Activated CD4-positive, alpha-beta T cell treated with anti-CD3 and anti-CD28 coated beads, Interleukin-2, amount 50 U/mL, for 16 hours (primary cell): ENCODE results near the gene RNU6-8.
A peak's percentile ranks its signal among the peaks of the same experiment; 100 is the strongest.

Source experiments
- DNase-seq: peaks from one replicate; pipeline ENCODE4 v3.0.0-alpha.2; 2020

Gene RNU6-8

DNA sequence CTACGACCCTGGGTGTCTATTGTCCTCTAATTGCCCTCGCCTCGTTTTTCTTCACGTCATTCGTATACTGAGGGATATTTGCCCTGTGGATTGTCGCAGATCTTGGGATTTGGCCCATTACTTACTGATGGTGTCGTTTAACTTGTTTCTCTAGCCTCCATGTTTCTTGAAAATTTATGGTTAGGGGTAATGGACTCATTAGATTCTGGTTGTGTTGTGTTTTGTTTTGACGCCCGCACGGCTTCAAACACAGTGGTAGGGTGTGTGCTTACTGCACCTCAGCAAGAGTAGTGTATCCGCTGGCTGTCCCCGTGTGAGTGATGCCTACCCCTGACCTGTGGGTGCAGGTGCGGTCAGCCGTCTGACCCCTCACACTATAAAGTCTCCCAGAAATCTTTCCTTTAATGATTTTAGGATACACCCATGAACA lies 874 bp upstream of the RNU6-8 start:
- peak; percentile 16 for DNase-seq

DNA sequence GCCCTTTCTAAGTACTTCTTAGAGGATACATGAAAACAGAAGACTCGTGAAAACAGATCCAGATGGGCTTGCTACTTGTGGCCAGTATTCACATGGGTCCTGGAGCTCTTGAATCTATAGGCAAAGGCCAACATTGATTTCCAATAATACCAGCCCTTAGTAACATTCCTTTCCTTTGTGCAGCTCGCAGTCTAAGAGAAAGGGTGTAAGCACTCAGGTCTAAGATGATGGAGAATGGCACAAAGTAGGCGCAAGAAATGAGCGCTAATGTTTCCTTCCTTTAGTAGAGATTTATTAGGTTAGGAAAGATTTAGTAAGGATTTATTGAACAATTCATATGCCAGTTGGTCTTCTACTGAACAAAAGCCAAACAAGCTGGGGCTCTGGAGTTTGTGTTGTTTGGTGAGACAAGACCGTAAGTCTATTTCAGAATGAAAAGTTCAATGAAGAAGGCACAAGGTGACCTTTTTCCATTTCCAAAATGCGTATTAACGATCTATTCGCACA lies 525 bp downstream of the RNU6-8 start:
- no peak for DNase-seq

DNA sequence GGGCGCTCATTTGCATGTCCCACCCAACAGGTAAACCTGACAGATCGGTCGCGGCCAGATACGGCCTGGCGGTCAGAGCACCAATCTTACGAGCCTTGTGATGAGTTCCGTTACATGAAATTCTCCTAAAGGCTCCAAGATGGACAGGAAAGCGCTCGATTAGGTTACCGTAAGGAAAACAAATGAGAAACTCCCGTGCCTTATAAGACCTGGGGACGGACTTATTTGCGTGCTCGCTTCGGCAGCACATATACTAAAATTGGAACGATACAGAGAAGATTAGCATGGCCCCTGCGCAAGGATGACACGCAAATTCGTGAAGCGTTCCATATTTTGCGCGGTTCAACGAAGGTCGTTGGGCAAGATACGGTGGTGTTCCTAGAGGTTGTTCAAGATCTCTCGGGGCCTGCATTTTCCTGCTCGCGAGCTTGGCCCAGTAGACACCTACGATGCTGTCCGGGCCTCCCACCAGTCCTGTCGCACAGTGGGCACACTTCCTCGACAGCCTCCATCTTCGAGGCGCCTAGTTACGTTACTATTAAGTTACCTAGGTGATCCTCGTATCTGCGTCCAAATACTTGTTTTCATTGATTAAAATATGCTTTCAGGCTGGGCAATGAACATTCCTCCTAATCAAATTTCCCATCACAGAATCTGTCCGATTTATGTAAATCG lies 1.1 kb downstream of the RNU6-8 start, which contains the start of gene RNU6-7:
Gene RNU6-7 (plus strand): TSS at position 230 of the 675 bp plus-strand sequence.
- DNase-seq, result peak; percentile 42

DNA sequence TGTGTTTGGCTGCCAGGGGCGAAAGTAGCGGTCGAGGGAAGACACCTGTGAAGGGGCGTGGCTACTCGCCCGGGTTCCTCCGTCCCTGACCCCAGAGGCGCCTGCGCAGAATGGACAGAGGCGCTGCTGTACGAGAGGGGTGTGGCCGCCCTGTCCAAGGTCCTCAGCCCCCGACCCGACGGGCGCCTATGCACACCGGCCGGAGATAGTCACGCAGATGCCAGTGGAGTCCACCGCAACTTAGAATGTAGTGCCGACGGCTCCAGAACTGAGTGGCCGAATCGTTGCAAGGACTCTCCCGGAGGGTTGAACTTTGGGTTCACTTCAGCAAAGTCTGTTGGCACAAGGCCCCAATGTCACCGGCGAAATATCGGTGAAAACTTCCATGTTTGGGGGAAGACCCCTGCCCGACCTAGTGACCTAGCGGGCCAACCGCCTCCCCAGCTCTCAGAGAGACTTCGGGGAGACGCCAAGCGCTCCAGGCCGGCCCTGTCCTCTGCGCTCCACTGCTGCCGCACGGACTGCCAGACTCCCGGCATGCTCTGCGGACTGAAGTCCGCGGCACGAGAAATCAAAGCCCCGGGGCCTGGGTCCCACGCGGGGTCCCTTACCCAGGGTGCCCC lies 1.8 kb downstream of the RNU6-8 start:
- peak; percentile 81 for DNase-seq

DNA sequence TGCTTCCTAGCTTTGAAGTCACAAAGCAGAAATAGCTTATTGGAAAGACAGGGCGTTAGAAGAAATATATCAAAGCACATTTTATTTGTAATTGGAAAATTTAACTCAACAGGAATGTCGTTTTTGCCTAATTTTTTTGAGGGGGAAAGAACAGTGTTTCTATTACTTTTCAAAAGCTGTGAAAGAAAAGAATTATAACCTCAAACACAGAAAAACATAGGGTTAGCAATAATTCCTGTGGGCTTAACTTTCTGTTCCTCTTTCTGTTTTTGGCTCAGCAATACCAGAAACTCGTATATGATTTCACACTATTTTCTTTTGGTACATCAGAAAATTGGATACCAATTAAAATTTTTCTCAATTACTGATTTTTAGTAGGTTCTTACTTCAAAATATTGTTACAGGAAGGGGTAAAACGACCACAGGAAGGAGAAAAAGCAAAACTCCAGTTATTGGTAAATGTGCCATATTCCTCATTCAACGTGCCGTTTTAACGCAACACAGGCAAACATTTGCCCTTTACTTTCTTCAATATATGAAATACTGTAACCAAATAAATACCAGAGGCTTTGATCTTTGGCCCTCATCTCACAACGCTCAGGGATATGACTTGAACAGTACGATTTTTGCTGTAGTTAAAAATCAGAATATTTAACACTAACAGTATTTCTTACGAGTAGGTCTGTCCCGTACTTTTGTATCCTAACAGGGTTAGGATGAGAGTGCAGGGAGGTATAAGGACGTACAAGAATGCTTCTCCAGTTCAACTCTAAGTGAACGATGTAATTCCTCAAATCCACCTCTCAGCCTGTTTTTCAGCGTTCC lies 2.5 kb downstream of the RNU6-8 start:
- no peak for DNase-seq

DNA sequence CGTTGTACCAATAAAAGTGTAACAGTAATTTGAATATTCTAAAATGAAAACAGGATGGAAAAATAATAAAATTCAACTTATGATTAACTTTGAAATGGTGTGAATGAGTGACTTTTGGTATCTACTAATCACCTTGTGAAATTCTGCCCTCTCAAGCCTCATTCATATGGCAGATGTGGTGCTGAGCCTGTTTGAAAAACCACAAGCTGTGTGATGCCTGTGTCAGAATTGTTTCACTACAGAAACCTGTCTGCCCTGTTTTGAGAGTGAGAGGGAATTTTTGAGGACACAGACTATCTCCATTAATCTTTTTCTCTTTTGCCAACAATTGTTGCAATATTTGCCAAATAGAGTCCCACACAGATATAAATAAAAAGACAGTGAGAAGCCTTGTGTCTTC lies 5.2 kb downstream of the RNU6-8 start:
- peak; percentile 10 for DNase-seq

DNA sequence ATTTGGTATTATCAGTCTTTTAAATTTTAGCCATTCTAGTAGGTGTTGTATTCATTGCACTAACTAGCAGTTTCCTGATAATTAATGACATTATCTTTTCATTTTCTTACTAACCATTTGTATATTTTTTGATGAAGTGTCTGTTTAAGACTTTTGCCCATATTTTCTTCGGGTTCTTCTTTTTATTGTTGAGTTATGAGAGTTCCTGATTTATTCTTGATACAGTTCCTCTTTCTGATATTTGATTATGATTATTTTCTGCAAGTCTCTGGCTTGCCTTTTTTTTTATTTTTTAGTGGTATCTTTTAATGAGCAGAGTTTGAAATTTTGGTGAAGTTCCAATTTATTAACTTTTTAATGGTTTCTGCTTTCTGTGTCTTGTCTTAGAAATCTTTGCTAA lies 7.4 kb downstream of the RNU6-8 start:
- DNase-seq, result no peak

DNA sequence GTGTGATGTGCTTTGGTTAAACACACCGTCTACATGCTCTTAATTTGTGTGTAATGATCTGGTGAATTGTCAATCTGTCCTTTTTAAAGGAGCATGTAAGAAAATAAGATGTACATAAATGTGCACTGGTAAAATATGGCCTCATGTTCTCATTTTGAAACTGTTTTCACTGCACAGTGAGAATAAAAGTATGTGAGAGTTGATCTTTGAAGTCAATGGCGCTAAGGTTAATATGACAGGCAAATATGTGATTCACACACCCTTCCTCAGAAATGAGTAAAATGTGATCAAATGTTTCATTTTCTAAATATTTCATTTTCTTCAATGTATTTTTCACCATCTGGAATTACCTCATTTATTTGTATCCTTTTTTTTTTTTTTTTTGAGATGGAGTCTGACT lies 9.5 kb downstream of the RNU6-8 start:
- DNase-seq, result peak; percentile 15

DNA sequence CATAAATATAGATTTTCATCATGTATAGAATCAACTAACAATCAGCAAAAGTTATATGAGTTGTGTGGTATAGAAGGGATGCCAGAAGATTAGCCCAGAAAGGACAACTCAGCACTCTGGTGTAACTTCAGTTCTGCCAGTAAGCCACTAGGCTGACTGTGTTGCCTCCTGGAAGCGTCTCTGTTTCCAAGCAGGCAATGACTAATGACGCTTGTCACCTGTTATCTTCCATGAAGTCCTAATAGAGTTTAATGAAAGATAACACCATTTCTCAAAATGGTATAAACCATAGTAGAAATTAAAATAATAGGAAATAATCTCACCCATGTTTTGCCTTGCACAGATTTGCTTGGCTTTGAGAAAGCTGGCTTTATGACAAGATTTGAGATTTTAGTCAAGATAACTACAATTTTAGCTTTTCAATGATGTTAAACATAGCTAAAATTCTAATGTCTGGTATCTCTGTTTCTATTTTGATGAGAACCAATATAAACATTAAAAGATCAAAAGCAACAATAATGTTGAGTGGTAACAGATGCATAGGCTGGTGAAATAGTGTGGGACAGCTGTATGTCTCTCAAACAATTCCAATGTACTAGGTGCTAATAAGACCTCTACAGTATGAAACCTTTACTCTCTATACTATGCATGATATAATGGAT lies 10.2 kb downstream of the RNU6-8 start:
- no peak for DNase-seq

DNA sequence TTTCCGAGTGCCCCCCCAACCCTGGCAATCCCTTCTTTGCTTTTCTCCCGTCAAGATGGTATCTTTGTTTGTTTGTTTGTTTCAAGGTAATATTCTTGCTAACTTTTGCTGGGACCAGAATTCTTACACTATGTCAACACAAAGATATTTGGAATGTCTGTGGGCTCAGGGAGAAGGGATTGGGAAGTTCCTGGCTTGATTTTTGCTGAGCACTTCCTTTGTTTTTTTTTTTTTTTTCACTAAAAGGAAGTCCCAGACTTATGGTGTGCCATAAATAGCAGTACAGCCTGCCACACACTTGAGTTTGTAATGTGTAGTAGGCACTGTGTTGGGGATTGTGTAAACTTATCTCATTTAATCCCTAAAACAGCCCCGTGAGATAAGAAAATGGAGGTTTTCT lies 12.4 kb downstream of the RNU6-8 start:
- no peak for DNase-seq

DNA sequence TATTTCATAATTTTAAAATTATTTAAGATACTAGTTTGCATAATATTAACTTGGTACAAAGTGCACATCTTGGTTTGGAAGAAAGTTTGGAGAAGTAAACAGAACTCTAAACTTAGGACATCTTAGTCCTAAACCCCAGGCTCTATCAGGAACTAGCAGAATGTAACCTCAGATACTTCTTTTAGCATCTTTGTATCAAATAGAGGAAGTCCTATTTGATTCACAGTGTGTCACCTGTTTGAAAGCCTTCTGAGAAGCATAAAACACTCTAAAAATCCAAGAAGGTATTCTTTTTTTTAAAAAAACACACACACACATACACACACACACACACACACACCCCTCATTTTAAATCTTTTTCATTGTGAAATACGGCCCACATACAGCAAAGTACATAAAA lies 13.3 kb downstream of the RNU6-8 start:
- no peak for DNase-seq

DNA sequence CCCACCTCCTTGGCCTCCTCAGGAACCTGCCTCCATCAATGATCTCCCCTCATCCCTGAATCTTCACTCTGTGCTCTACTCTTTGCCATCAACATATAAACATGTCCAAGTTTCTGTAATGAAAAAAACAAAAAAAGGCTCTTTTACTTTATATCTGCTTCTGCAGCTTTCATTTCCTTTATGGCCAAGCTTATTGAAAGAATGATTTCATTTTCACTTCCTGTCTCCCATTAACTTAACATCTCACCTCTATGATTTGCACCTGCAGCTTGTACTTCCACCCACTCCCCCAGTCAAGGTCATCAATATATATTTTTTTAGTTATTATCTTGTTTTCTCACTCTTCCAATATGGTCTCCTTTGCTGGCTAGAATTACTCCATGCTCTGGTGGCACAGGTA lies 16.8 kb downstream of the RNU6-8 start:
- no peak for DNase-seq

DNA sequence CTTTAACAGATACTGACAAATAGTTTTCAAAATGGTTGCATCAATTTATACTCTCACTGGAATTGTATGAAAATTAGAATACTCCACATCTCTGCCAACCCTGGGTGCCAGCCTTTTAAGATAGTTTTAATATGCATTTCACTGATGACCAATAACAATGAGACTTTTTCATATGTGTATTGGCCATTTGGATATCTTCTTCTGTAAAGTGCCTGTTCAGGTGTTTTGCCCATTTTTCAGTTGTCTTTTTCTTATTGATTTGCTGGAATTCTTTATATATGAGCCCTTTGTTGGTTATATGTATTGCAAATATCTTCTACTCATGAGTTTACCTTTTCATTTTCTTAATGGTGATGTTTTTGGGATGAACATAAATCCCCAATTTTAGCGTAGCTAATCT lies 18.0 kb downstream of the RNU6-8 start:
- no peak for DNase-seq

DNA sequence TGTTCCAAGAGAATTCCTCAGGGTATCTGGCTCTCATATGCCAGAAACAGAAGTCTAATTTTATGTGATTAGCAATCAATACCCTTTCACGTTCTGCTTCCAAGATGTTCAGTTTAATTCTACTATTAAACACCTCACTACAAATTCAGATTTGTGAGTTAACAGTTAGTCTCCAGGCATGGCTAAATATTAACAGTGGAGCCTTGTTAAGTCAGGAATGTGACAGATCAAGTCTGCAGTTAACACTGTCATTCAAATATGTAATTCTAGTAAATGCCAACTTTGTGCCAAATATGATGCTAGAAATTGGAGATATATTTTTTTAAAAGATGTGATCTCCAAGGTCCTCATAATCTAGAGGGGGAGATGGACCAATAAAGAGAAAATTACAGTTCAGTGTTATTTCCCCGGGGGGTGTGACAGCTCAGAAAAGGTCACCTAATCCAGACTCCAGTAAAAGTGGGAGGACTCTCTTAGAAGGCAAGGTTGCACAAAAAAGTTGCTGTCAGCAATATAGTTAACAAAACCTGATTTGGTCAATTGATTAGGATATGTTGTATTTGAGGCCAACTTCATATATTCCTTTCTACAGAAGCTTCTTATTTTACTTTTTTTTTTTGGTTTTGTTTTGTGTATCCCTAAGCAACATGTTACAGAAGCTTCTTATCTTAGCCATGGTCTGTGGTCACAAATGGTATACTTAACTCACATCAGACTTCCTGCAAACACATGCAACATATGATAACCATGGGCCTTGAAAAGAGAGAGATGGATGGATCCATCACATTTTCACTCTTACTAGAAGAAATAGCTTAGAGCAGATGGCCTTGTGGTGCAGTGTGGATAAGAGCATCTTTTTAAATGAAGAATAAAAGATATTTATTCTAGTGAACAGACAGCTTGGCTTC lies 19.7 kb downstream of the RNU6-8 start:
- no peak for DNase-seq

DNA sequence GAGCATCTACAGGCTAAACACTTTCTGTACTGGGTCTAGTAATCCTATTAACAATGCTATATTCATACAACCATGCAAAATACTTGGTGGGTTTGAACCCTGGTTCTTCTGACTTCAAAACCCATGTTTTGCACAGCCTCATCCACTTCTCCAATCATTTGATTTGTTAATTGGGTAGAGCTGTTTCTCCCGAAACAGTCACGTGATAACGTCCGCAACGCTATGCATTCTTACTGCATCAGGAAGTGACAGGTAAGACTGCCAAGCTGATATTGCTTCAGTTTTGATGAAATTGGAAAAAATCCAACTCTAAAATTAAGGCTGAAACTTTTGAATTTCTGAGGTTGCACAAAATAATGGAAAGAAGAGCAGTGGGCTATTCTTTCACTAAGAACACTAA lies 31.6 kb downstream of the RNU6-8 start:
- DNase-seq, result no peak

DNA sequence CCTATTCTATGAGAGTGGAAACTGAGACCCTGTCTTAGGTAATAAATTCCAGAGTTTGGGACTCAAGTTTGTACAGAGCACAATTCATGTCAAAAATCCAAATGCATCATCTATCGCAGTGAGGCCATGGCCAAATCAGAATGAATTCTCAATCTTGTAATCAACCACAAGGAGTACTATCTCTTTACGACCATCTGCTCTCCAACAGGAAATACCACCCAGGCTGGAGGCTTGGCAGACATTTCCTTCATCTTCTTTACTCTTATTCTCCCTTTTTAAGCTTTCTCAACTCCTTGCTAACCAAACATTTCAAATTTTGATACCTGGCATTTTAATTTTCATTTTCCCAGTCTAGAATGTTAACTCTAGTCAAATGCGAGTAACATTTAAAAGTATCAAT lies 33.9 kb downstream of the RNU6-8 start:
- no peak for DNase-seq

DNA sequence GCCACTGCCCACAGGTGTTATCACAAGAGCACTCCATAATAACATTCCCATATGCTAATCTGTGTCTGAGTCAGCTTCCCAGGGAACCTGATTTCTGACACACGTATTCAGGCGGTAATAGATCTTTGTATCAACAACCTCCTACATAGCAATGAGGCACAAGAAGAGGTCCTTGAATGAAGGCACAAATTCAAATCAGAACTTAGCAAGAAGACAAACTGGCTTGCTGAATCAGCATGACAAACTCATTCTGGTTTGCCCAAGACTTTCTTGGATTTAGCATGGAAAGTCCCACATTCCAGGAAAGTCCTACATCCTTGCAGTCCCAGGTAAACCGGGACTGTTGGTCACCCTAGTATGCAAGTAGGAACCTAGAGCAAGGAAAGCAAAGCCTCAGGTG lies 35.2 kb downstream of the RNU6-8 start:
- DNase-seq, result no peak

DNA sequence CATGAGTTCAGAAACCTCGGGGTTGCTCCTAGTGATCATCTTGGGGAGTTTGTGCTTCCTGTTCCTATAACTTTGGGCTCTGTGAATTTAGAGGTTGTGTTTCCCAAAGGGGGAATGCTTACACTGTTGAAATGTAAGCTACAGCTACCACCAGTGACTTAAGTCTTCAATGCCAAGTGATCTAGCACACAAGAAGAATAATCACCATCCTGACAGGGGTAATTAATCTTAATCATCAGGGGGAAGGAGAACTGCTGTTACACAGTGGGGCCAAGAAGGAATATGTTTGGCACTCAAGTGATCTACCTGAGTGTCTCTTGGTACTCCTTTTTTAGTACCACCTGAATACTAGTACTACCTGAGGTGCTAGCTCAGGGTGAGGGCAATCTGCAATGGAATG lies 36.1 kb downstream of the RNU6-8 start:
- no peak for DNase-seq

DNA sequence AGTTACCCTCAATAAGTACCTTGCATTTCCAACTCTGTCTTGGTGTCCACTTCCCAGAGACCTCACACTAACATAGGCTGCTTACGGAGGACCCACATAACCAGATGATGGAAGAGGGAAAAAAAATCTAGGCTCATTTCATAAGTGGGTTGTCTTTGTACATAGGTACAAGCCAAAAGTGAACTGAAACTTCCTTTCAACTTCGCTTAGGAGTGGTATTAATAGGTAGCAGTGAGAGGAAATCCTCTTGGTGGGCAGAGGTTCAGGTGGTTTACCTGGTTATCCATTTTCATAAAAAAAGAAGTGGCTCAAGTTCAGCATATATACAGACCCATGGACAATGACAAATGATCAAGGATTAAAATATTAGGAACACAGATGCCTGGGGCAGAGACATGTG lies 37.0 kb downstream of the RNU6-8 start:
- no peak for DNase-seq
